GM18907 (cell line): ENCODE data around the gene GREB1L.
"Not testable (repeated sequence)": the region's sequence is repeated elsewhere in the genome, so short reads cannot be mapped to it uniquely, and the experiment has no call there.

Experiments used
- ATAC-seq: cut with Tn5 transposase; IDR thresholded peaks from one replicate; pipeline ENCODE4 v1.9.1; 2021; ENCODE audit warnings: mild to moderate bottlenecking, moderate library complexity; ENCODE audit not compliant: unreplicated experiment

The GREB1L gene

GRCh38 chr18:21303895-21304294 is 61.9 kb downstream of the GREB1L start:
- no peak for ATAC-seq

- no peak for ATAC-seq
Observed at GRCh38 chr18:21305621-21306020, 63.6 kb downstream of the GREB1L start.

GRCh38 chr18:21306368-21306767 is 64.3 kb downstream of the GREB1L start:
- ATAC-seq = no peak

- no peak for ATAC-seq
Observed at GRCh38 chr18:21307578-21307977, 65.5 kb downstream of the GREB1L start.

GRCh38 chr18:21309248-21309647 is 67.2 kb downstream of the GREB1L start:
- ATAC-seq = no peak

GRCh38 chr18:21311980-21312379 is 69.9 kb downstream of the GREB1L start:
- ATAC-seq = not testable (repeated sequence)

GRCh38 chr18:21313576-21313975 is 71.5 kb downstream of the GREB1L start:
- ATAC-seq = no peak

- no peak for ATAC-seq
Observed at GRCh38 chr18:21314724-21315123, 72.7 kb downstream of the GREB1L start.

GRCh38 chr18:21315126-21315525 is 73.1 kb downstream of the GREB1L start:
- ATAC-seq = not testable (repeated sequence)

GRCh38 chr18:21315741-21316197 is 73.7 kb downstream of the GREB1L start:
- ATAC-seq = no peak

- no peak for ATAC-seq
Observed at GRCh38 chr18:21316296-21316695, 74.3 kb downstream of the GREB1L start.

- no peak for ATAC-seq
Observed at GRCh38 chr18:21321711-21322110, 79.7 kb downstream of the GREB1L start.

GRCh38 chr18:21327101-21327500 is 85.1 kb downstream of the GREB1L start:
- no peak for ATAC-seq

- no peak for ATAC-seq
Observed at GRCh38 chr18:21330122-21330701, 88.2 kb downstream of the GREB1L start.

GRCh38 chr18:21331065-21331464 is 89.0 kb downstream of the GREB1L start:
- ATAC-seq = no peak

- no peak for ATAC-seq
Observed at GRCh38 chr18:21335927-21336488, 94.0 kb downstream of the GREB1L start.

GRCh38 chr18:21336846-21337245 is 94.8 kb downstream of the GREB1L start:
- ATAC-seq = no peak

GRCh38 chr18:21341141-21341540 is 99.1 kb downstream of the GREB1L start:
- no peak for ATAC-seq

GRCh38 chr18:21342372-21342771 is 100.3 kb downstream of the GREB1L start:
- ATAC-seq = no peak

GRCh38 chr18:21344860-21345259 is 102.8 kb downstream of the GREB1L start:
- ATAC-seq = no peak

GRCh38 chr18:21345840-21346239 is 103.8 kb downstream of the GREB1L start:
- ATAC-seq = no peak

- ATAC-seq = no peak
Observed at GRCh38 chr18:21359746-21360145, 117.7 kb downstream of the GREB1L start.

- no peak for ATAC-seq
Observed at GRCh38 chr18:21361307-21361880, 119.4 kb downstream of the GREB1L start.
